HTR-8/SVneo (cell line): Measurements from ENCODE around the gene COQ8B.
"Not testable (repeated sequence)": the region's sequence is repeated elsewhere in the genome, so short reads cannot be mapped to it uniquely, and the experiment has no call there.

Source experiments
- DNase-seq: peaks from one replicate; pipeline ENCODE4 v3.0.0; 2011; ENCODE audit warnings: low spot score, mixed read lengths; ENCODE audit not compliant: insufficient read length
- FAIRE-seq: peaks from 2 replicates; lab custom pipeline; 2011; peaks lifted over from hg19 to GRCh38; lab: Jason Lieb, UNC

Gene COQ8B

DNA sequence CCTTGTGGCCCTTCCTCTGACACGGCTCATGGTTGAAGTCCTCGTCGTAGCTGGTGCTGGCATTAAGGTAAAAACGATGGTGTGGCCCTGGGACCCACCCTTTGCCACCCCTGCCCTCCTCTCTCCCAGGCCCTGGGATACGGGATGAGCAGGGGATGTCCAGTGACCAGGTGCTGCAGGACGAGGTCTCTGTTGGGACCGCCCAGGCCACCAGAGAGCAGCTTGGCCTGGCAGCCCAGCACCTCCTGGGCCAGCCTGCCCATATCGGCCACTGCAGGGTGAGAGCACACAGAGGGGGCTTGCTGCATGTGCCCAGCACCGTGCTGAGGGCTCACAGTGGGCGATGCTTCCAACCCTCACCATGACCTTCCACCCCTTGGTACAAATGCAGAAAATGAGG is 27.2 kb upstream of the COQ8B start:
- no peak for FAIRE-seq

DNA sequence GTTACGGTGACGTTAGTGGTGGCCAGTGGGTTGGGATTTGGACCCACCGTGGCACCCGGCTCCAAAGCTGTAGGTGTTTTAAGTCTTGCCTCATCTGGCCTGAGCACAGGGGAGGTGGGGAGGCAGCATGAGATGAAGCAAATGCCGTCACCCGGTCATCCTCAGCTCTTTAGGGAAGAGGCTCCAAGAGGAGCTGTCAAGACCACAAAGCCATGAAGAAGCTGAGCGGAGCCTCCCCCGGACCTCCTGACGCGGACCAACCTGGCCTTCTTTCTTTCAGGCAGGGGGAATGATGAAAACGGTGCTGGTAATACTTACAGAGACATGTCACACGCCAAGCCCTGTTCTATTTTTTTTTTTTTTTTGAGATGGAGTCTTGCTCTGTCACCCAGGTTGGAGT is 26.2 kb upstream of the COQ8B start:
- DNase-seq = no peak
- FAIRE-seq = no peak

More for the DNA sequence above, 27.2 kb upstream of the COQ8B start:
- DNase-seq = no peak

DNA sequence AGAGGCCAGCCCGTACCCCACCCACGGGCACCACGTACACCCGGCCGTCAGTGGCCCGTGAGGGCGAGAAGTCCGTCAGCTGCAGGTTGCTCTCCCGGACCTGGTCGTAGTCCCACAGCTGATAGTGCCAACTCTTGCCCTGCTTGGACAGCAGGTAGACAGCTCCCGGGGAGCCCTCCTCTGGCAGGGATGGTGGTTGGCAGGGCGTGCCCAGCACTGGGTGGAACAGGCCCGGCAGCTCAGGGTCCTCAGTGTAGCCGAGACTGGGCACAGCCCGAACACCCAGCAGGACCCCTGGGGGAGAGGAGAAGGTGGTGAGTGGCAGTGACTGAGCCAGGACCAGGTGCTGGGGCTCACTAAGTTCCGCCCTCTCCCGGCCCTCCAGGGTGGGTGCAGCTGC is 25.8 kb upstream of the COQ8B start:
- DNase-seq = no peak
- no peak for FAIRE-seq

GRCh38 chr19:40741527-40742390 is 25.1 kb upstream of the COQ8B start:
- DNase-seq = no peak
- no peak for FAIRE-seq

DNA sequence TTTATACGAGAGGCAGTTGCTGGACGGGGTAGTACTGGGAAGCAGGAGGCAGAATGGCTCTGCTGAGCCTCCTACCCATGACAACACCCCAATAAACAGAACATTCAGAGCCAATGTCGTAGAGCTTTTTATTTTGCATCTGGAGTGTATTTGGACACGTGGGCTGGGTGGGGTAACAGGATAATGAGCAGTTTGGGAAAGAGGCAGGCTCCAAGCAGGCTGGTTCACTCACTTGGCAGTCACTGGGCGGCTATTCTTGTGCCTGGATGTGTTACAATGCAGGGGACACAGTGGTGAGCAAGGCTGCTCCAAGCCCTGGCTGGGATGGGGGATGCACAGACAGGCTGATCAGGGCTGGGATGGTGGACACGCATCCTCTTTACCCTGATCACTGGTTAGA is 24.1 kb upstream of the COQ8B start:
- no peak for FAIRE-seq
- DNase-seq = no peak

GRCh38 chr19:40739871-40740703 is 23.4 kb upstream of the COQ8B start:
- DNase-seq = no peak
- FAIRE-seq = no peak

DNA sequence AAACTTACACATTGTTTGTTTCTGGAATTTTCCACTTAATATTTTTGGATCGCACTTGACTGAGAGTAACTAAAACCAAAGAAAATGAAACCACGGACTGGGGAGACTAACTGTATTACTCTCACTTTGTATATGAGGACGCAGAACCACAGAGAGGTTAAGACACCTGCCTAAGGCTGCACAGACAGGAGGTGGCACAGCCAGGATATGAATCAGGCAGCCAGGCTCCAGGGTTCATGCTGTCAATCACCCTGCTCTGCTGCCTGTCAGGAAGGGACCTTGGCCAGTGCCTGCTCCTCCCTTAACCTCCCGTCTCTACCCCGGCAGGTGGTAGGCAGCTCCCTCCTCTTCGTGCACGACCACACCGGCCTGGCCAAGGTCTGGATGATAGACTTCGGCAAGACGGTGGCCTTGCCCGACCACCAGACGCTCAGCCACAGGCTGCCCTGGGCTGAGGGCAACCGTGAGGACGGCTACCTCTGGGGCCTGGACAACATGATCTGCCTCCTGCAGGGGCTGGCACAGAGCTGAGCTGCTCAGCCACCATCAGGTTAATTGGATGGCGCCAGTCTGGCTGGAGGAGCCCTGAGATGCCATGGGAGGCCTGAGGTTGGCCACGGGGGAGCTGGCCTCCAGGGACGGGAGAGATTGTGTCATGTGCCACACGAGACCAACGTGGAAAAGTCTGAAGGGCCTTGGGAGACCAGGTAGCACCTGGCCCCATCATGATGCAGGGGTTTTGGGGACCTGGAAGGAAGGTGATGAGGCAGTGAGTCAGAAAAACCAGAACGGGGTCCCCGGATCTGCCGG is 22.5 kb upstream of the COQ8B start:
- FAIRE-seq (no peak), DNase-seq (no peak)

- FAIRE-seq (no peak), DNase-seq (no peak)
Measured at GRCh38 chr19:40737102-40737644, 20.5 kb upstream of the COQ8B start.

DNA sequence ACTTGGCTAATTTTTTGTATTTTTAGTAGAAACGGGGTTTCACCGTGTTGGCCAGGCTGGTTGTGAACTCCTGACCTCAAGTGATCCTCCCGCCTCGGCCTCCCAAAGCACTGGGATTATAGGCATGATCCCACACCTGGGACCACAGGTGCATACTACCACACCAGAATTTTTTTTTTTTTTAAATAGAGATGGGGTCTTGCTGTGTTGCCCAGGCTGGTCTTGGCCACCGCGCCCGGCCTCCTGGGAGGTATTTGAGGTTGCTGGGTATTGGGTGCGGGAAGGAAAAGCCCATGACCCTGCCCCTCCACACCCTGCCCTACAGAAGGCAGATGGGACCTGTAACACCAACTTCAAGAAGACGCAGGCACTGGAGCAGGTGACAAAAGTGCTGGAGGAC is 20.0 kb upstream of the COQ8B start:
- FAIRE-seq (no peak), DNase-seq (no peak)

GRCh38 chr19:40735013-40735771 is 18.5 kb upstream of the COQ8B start:
- FAIRE-seq (no peak), DNase-seq (no peak)

GRCh38 chr19:40733149-40733548 is 16.5 kb upstream of the COQ8B start:
- DNase-seq = no peak
- FAIRE-seq = no peak

DNA sequence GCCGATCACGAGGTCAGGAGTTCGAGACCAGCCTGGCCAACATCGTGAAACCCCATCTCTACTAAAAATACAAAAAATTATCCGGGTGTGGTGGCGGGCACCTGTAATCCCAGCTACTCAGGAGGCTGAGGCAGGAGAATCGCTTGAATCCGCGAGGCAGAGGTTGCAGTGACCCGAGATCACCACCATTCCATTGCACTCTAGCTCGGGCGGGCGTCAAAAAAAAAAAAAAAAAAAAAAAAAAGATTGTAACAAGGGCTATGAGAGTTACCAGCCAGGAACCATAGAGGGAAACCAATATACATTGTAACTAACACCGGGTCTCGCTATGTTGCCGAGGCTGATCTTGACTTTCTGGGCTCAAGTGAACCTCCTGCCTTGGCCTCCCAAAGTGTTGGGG is 15.6 kb upstream of the COQ8B start:
- FAIRE-seq, DNase-seq: not testable (repeated sequence)

DNA sequence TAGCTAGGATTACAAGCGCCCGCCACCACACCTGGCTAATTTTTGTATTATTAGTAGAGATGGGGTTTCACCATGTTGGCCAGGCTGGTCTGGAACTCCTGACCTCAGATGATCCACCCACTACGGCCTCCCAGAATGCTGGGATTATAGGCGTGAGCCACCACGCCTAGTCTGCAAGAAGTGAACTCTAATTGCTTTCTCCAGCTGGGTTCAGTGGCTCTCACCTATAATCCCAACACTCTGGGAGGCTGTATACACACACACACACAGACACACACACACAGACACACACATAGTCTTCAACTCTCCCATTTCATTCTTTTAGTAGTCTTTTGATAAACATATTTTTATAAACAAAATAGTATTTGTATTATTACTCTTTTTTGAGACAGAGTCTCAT is 13.4 kb upstream of the COQ8B start:
- FAIRE-seq, DNase-seq: not testable (repeated sequence)

DNA sequence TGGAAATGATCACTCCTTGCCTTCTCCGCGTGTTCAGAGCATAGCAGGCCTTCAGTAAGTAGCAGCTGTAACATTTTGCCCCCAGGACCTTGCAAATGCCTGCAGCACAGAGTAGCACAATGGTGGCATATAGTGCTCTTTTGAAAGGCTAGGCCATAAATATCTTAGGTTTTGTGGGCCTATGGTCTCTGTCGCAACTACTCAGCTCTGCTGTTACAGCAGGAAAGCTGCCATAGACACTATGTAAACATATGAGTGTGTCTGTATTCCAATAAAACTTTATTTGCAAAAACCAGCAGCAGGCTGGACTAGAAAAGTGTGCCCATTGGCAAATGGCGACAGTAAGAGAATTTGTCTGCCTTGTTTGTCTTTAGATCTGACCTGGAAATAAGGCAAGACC is 9.6 kb upstream of the COQ8B start:
- DNase-seq (no peak), FAIRE-seq (no peak)

GRCh38 chr19:40724855-40725254 is 8.2 kb upstream of the COQ8B start:
- no peak for DNase-seq
- FAIRE-seq = no peak

DNA sequence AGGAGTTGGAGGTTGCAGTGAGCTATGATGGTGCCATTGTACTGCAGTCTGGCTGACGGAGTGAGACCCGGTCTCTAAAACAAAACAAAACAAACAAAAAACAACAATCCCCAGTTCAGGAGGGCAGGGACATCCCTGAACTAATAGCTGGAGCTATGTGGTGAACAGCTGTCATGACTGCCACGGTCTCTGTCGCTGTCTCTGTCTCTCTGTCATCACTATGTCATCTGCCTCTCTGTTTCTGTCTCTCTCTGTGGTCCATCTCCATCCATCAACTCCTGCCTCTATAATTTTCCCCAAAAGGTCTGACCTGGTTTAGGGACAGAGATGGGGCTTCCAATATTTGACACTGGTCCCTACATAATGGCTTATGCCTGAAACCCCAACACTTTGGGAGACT is 7.6 kb upstream of the COQ8B start:
- FAIRE-seq (no peak), DNase-seq (no peak)

DNA sequence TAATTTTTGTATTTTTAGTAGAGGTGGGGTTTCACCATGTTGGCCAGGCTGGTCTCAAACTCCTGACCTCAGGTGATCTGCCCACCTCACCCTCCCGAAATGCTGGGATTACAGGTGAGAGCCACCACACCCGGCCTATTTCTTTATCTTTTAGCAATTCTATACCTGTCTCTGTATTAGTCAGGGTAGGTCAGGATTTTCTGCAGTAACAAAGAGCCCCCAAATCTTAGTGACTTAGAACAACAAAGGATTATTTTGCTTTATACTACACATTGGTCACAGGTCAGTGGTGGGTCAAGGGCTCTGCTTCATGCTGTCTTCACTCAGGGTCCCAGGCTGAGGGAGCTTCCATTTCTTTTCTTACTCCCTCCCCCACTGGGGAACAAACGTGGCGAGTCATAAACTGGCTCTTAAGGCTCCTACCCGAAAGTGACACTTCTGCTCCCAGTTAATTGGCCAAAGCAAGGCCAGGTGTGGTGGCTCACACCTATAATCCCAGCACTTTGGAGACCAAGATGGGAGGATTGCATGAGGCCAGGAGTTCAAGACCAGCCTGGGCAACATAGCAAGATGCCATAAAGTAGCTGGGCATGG is 7.1 kb upstream of the COQ8B start:
- DNase-seq (no peak), FAIRE-seq (no peak)

- DNase-seq = no peak
- FAIRE-seq = no peak
Measured at GRCh38 chr19:40721936-40722661, 5.4 kb upstream of the COQ8B start.

- DNase-seq (no peak), FAIRE-seq (no peak)
Measured at GRCh38 chr19:40721140-40721486, 4.4 kb upstream of the COQ8B start.
